Osteoblast (primary cell): ENCODE results near the gene SCFD1. TPM values are rescaled to one million over a fixed set of nuclear protein-coding genes. Genes with fewer than 3 reads are reported as not detected.

ENCODE experiments used
- DNase-seq: peaks from one replicate; pipeline ENCODE4 v3.0.0; 2011; ENCODE audit warnings: low spot score, mixed read lengths; ENCODE audit not compliant: insufficient read length; ENCODE audit errors: missing footprints
- H2AFZ ChIP-seq: 2 replicates; pipeline ENCODE4 v1.6.0; 2011; ENCODE audit warnings: mild to moderate bottlenecking, low read length
- H3K27ac ChIP-seq: 2 replicates; pipeline ENCODE4 v1.5.1; 2011; ENCODE audit warnings: mild to moderate bottlenecking, low read depth, low read length, moderate library complexity
- H3K27me3 ChIP-seq: 2 replicates; pipeline ENCODE4 v1.6.0; 2012; ENCODE audit warnings: mild to moderate bottlenecking, control low read depth, inconsistent platforms, low read length, moderate library complexity; ENCODE audit not compliant: insufficient read depth
- H3K36me3 ChIP-seq: 2 replicates; pipeline ENCODE4 v1.5.1; 2011; ENCODE audit warnings: mild to moderate bottlenecking, low read length, control low read depth, moderate library complexity; ENCODE audit not compliant: insufficient read depth
- H3K4me1 ChIP-seq: 2 replicates; pipeline ENCODE4 v1.5.1; 2011; ENCODE audit warnings: mild to moderate bottlenecking, low read length, control low read depth, moderate library complexity; ENCODE audit not compliant: insufficient read depth
- H3K4me2 ChIP-seq: 2 replicates; pipeline ENCODE4 v1.6.0; 2011; ENCODE audit warnings: mild to moderate bottlenecking, low read length; ENCODE audit not compliant: insufficient read depth
- H3K4me3 ChIP-seq: fragments of 200-600 bp; sonication (generic); 3 replicates; pipeline ENCODE4 v1.5.1; 2012; ENCODE audit warnings: mild to moderate bottlenecking, low read length, inconsistent platforms; ENCODE audit not compliant: insufficient read depth
- H3K79me2 ChIP-seq: 2 replicates; pipeline ENCODE4 v1.6.0; 2012; ENCODE audit warnings: mild to moderate bottlenecking, low read length, control low read depth, inconsistent platforms; ENCODE audit not compliant: insufficient read depth
- H3K9me3 ChIP-seq: 2 replicates; pipeline ENCODE4 v1.5.1; 2011; ENCODE audit warnings: low read depth, low read length, control low read depth
- H4K20me1 ChIP-seq: 2 replicates; pipeline ENCODE4 v1.6.0; 2012; ENCODE audit warnings: mild to moderate bottlenecking, low read length, control low read depth; ENCODE audit not compliant: insufficient read depth
- CTCF ChIP-seq: IDR thresholded peaks from 2 replicates; pipeline ENCODE4 v1.5.1; 2011; ENCODE audit warnings: mild to moderate bottlenecking, low read depth, low read length, moderate library complexity; ENCODE audit errors: extremely low read depth
- total RNA-seq: library from RNA; depleted of rRNA; stranded (reverse); fragments of >200 nt; gene quantifications from 2 replicates; pipeline ENCODE4 v1.2.3, GENCODE V29; 2012

Gene SCFD1
- total RNA-seq, 1 donor: 136 TPM

- no peaks in the 10 kb centered on the region for H3K79me2 ChIP-seq
- no peaks in the 10 kb centered on the region for H3K9me3 ChIP-seq
- H3K4me1 ChIP-seq: no peaks in the 10 kb centered on the region
- DNase-seq: no peak
- H4K20me1 ChIP-seq: no peaks in the 10 kb centered on the region
- no peak overlapping the region for H3K4me2 ChIP-seq
- no peak for TF ChIP-seq CTCF
- no peaks in the 10 kb centered on the region for H3K36me3 ChIP-seq
- H3K27ac ChIP-seq: no peak overlapping the region
- H3K27me3 ChIP-seq: peaks cover 36% of the 10 kb centered on the region
- H3K4me3 ChIP-seq: no peak overlapping the region
- H2AFZ ChIP-seq: no peak overlapping the region
Measured at GRCh38 chr14:30770376-30770775, 148.3 kb downstream of the SCFD1 start.

- Histone ChIP-seq H3K27ac (no peak overlapping the region), H3K36me3 (no peaks in the 10 kb centered on the region), H3K4me2 (no peak overlapping the region), H3K79me2 (no peaks in the 10 kb centered on the region), H3K4me1 (no peaks in the 10 kb centered on the region), H4K20me1 (no peaks in the 10 kb centered on the region), H3K9me3 (no peaks in the 10 kb centered on the region), H2AFZ (no peak overlapping the region), H3K4me3 (no peak overlapping the region), H3K27me3 (peaks cover 36% of the 10 kb centered on the region)
- no peak for TF ChIP-seq CTCF
- DNase-seq: no peak
Measured at GRCh38 chr14:30771595-30771994, 149.5 kb downstream of the SCFD1 start.

DNA sequence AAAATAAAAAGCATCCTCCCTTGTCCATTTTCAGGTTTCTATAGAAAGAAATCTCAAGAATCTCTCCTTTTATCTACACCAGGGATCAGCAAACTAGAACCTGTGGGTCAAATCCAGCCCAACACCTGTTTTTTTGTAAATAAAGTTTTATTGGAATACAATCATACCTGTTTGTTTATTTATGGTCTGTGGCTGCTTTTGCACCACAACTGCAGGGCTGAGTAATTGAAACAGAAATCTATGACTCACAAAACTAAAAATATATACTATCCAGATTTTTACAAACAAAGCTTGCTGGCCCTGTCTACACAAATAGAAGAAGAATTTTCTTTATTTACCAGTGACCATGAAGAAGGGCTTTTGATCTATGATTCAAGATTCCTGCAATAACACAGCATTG, 157.1 kb downstream of the SCFD1 start:
- H3K4me1 ChIP-seq: no peaks in the 10 kb centered on the region
- DNase-seq: no peak
- H3K4me2 ChIP-seq: no peak overlapping the region
- no peak overlapping the region for H2AFZ ChIP-seq
- peaks cover 8% of the 10 kb centered on the region for H3K27me3 ChIP-seq
- no peaks in the 10 kb centered on the region for H3K9me3 ChIP-seq
- H3K79me2 ChIP-seq: no peaks in the 10 kb centered on the region
- TF ChIP-seq CTCF: no peak
- no peaks in the 10 kb centered on the region for H3K36me3 ChIP-seq
- H4K20me1 ChIP-seq: no peaks in the 10 kb centered on the region
- no peak overlapping the region for H3K4me3 ChIP-seq
- no peak overlapping the region for H3K27ac ChIP-seq

Other genes starting within 250 kb of the SCFD1 start
- gene G2E3, start 63.2 kb upstream of the SCFD1 start, total RNA-seq: 11.9 and 12.7 TPM in 2 replicates